Central memory CD8-positive, alpha-beta T cell (primary cell): ENCODE results near the gene CCNA2.

ENCODE experiments used
- ATAC-seq: fragments of 150-1000 bp; cut with Tn5 transposase; replicated peaks from 2 replicates; pipeline ENCODE4 v1.10.0; 2022; ENCODE audit warnings: mild to moderate bottlenecking, moderate FRiP score, moderate number of reproducible peaks; ENCODE audit not compliant: poor library complexity, severe bottlenecking; ENCODE audit errors: extremely low read depth
- DNase-seq, 2 donors: peaks; one replicate each; pipeline ENCODE4 v3.0.0; 2021; ENCODE audit warnings: low spot score in 2 of 2
- H3K27ac Mint-ChIP-seq: one replicate; pipeline ENCODE4 v1.8.0; 2022; ENCODE audit warnings: low read depth, mild to moderate bottlenecking, moderate library complexity, mixed read lengths
- H3K27me3 Mint-ChIP-seq: one replicate; pipeline ENCODE4 v1.8.0; 2022; ENCODE audit warnings: mixed read lengths
- H3K36me3 Mint-ChIP-seq: one replicate; pipeline ENCODE4 v1.8.0; 2022; ENCODE audit warnings: mild to moderate bottlenecking, moderate library complexity, mixed read lengths; ENCODE audit not compliant: insufficient read depth
- H3K4me1 Mint-ChIP-seq: one replicate; pipeline ENCODE4 v1.8.0; 2022; ENCODE audit warnings: mixed read lengths
- H3K4me3 Mint-ChIP-seq: one replicate; pipeline ENCODE4 v1.8.0; 2022; ENCODE audit warnings: mild to moderate bottlenecking, moderate library complexity, mixed read lengths
- H3K9me3 Mint-ChIP-seq: one replicate; pipeline ENCODE4 v1.8.0; 2022; ENCODE audit warnings: mixed read lengths

CCNA2 gene

DNA sequence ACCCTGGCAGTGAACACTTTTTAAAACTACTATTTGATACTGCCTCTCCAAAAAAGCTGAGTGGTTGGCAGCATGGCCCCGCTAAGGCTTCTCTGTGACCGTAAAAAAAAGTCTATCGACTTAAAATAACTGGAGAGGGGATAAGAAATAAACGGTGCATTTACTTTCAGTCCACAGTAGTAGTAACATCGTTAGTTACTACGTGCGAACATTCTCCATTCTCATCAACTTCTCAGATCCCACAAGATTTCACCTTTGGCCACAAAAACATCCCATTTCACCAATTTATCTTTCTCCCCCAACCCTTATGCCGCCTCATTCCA lies 23.1 kb downstream of the CCNA2 start:
- H3K9me3 Mint-ChIP-seq, result no peaks in the 10 kb centered on the region
- ATAC-seq (peak; percentile 53), DNase-seq (no peak)
- H3K4me3 Mint-ChIP-seq, result peak overlapping the region; percentile 87
- peaks cover 51% of the 10 kb centered on the region for H3K4me1 Mint-ChIP-seq
- H3K27me3 Mint-ChIP-seq, result no peaks in the 10 kb centered on the region
- H3K27ac Mint-ChIP-seq, result peak overlapping the region; percentile 95
- peaks cover 33% of the 10 kb centered on the region for H3K36me3 Mint-ChIP-seq

DNA sequence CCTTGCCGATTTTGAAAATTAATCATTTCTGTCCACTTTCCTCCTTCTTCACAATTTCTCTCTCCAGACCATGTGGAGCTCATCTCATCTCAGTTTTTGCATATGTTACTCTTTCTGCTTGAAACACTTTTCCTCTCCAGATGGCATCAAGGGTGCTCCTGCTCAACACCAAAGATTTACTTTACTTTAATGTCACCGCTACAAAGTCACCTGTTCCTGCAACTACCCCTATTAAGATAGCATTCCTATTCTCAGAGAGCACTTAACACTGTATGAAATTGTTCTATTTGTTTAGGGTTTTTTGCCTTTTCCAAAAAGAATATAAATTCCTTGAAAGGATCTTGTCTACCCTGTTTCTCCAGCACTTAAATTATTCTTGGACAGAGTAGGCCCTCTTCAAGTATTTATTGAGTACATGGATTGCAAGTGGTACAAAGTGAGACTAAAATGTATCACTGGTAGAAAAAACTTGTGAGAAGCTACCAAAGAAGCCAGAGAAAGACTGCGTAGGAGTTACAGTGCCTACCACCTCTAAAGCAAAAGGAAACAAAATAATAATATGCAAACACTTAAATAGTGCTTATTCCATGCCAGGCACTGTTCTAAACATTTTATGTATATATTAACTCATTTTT lies 23.7 kb downstream of the CCNA2 start:
- H3K9me3 Mint-ChIP-seq, result no peaks in the 10 kb centered on the region

DNA sequence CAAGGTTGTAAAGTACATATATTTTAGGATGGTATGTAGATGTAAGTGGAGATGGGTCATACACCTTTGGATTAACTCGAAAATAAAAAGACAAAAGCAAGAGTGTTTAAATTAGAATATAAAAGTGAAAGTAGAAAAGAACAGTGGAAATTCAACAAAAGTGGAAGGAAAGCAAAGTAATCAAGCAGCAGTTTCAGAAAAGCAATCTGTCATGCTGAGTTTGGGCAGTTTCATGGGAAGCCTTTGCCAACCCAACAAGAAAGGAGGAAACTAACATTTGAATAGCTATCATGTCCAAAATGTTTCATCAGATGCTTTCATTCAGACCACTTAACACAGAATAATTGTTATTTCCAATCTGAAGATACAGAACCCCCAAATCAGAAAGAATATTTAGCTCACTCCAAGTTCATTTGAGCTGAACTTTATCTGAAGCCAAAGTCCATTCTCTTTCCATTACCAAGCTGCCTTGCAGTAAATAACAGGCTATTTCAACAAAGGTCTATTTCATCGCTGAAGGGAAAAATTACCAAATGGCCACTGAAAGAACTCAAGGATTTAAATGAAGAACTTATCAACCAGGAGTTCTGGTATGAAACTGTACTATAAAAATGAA lies 24.4 kb downstream of the CCNA2 start:
- DNase-seq (no peak), ATAC-seq (no peak)
- no peaks in the 10 kb centered on the region for H3K9me3 Mint-ChIP-seq
- H3K4me1 Mint-ChIP-seq, result peaks cover 50% of the 10 kb centered on the region
- H3K27ac Mint-ChIP-seq, result peak overlapping the region; percentile 95
- peak overlapping the region; percentile 87 for H3K4me3 Mint-ChIP-seq
- no peaks in the 10 kb centered on the region for H3K27me3 Mint-ChIP-seq
- H3K36me3 Mint-ChIP-seq, result peaks cover 26% of the 10 kb centered on the region

More for the DNA sequence above, 23.7 kb downstream of the CCNA2 start:
- DNase-seq, result no peak
- Mint-ChIP-seq H3K27me3 (no peaks in the 10 kb centered on the region), H3K36me3 (peaks cover 28% of the 10 kb centered on the region), H3K4me3 (peak overlapping the region; percentile 87), H3K4me1 (peaks cover 50% of the 10 kb centered on the region), H3K27ac (peak overlapping the region; percentile 95)
- no peak for ATAC-seq

DNA sequence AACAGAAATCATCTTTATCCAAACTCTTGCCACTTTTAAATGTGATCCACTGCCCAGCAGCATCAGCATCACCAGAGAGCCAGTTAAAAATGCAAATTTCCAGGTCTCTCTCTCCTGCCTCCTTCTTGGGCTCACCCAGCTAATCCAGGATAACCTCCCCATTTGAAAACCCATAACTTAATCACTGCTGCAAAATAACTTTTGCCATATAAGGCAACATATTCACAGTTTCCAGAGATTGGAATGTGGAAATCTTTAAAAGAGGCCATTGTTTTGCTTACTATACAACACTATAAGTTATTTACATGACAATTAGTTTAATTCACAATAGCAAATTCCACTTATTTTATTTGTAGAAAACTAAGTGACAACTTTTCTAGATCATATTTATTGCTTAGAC lies 27.4 kb downstream of the CCNA2 start:
- peak overlapping the region; percentile 33 for H3K27ac Mint-ChIP-seq
- H3K4me3 Mint-ChIP-seq, result no peak overlapping the region
- H3K36me3 Mint-ChIP-seq, result peaks cover 7% of the 10 kb centered on the region

DNA sequence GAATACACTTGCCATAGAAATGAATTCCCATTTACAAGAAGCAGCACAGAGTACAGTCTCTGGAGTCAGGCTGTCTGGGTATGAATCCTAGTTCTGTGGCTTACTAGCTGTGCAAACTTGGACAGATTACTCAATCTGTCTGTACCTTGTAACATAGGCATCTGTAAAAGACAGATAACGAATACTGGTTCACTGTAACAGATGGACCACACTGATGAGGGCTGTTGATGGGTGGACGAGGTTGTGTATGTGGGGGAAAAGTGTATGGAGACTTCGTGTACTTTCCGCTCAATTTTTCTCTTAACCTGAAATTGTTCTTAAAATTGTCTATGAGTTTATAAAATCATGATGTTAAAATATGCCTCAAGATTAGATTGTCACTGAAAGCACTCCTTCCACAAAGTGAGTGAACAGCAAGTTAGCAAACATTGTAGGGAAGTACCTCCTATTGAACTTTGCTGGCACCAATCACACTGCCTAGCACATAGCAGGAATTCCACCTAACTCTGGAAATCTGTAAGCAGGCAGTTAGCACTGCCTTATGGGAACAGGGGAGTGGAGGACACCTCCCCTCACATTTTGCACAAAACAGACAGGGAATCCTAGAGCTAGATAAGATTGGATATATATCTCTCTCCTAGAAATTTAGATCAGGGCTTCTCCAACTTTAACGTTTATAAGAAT lies 29.0 kb downstream of the CCNA2 start:
- H3K27ac Mint-ChIP-seq, result no peak overlapping the region
- no peaks in the 10 kb centered on the region for H3K36me3 Mint-ChIP-seq
- H3K4me3 Mint-ChIP-seq, result no peak overlapping the region
- no peaks in the 10 kb centered on the region for H3K9me3 Mint-ChIP-seq
- H3K4me1 Mint-ChIP-seq, result peaks cover 19% of the 10 kb centered on the region
- DNase-seq, result no peak
- ATAC-seq, result no peak
- peaks cover 11% of the 10 kb centered on the region for H3K27me3 Mint-ChIP-seq

More for the DNA sequence above, 27.4 kb downstream of the CCNA2 start:
- no peaks in the 10 kb centered on the region for H3K9me3 Mint-ChIP-seq
- H3K4me1 Mint-ChIP-seq, result peaks cover 36% of the 10 kb centered on the region
- no peaks in the 10 kb centered on the region for H3K27me3 Mint-ChIP-seq
- ATAC-seq, result no peak
- no peak for DNase-seq

DNA sequence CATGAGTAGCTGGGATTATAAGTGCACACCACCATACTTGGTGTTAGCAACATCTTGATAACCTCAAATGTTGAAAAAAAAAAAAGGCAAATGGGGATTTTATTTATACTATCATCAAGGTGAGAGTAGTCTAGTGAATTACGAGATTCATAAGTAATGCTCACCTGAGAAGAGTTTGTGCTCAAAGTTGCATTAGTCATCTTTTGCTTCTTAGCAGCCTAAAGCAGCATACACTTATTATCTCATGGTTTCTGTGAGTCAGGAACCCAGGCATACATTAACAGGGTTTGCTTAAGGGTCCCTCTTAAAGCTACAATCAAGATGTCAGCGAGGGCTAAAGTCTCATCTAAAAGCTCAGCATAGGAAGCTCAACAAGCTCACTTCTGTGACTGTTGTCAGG lies 30.7 kb downstream of the CCNA2 start:
- ATAC-seq (no peak), DNase-seq (no peak)
- H3K9me3 Mint-ChIP-seq, result no peaks in the 10 kb centered on the region
- peaks cover 27% of the 10 kb centered on the region for H3K27me3 Mint-ChIP-seq
- H3K36me3 Mint-ChIP-seq, result no peaks in the 10 kb centered on the region
- H3K27ac Mint-ChIP-seq, result no peak overlapping the region
- no peak overlapping the region for H3K4me3 Mint-ChIP-seq
- H3K4me1 Mint-ChIP-seq, result peaks cover 12% of the 10 kb centered on the region

DNA sequence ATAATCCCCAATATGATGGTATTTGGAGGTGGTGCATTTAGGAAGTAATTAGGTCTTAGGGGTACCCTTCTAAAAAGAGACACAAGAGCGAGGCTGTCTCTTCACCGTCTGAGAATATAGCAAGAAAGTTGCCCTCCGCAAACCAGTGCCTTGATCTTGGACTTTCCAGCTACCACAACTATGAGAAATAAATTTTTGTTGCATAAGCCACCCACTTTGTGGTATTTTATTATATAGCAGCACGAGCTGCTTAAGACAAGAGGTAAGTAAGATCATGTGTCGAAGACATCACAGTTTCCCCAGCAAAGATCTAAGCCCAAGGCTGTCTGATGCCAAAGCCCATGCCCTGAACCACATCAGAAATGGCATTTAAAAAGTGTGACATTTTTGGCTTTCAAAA lies 32.2 kb downstream of the CCNA2 start:
- Mint-ChIP-seq H3K36me3 (no peaks in the 10 kb centered on the region), H3K27me3 (peaks cover 38% of the 10 kb centered on the region), H3K4me1 (peaks cover 12% of the 10 kb centered on the region), H3K4me3 (no peak overlapping the region), H3K9me3 (no peaks in the 10 kb centered on the region), H3K27ac (no peak overlapping the region)
- ATAC-seq (no peak), DNase-seq (no peak)

DNA sequence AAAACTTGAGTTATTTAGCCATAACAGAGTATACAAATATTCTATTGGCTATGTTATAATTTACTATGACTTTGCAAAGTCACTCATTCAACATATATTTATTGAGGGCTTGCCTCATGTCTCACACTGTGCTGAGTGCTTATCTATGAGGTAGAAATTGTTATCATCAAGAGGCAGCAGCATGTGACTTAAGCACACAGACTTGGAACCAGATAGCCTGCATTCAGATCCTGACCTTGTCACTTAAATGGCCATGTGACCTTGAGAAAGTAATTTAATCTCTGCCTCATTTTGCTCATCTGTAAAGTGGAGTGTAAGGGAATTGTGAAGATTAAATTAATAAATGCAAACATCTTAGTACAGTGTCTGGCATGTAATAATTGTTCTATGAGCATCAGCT lies 32.7 kb downstream of the CCNA2 start:
- DNase-seq (no peak), ATAC-seq (no peak)
- Mint-ChIP-seq H3K4me3 (no peak overlapping the region), H3K4me1 (peaks cover 8% of the 10 kb centered on the region), H3K27ac (no peak overlapping the region), H3K27me3 (peaks cover 39% of the 10 kb centered on the region), H3K9me3 (no peaks in the 10 kb centered on the region), H3K36me3 (no peaks in the 10 kb centered on the region)

DNA sequence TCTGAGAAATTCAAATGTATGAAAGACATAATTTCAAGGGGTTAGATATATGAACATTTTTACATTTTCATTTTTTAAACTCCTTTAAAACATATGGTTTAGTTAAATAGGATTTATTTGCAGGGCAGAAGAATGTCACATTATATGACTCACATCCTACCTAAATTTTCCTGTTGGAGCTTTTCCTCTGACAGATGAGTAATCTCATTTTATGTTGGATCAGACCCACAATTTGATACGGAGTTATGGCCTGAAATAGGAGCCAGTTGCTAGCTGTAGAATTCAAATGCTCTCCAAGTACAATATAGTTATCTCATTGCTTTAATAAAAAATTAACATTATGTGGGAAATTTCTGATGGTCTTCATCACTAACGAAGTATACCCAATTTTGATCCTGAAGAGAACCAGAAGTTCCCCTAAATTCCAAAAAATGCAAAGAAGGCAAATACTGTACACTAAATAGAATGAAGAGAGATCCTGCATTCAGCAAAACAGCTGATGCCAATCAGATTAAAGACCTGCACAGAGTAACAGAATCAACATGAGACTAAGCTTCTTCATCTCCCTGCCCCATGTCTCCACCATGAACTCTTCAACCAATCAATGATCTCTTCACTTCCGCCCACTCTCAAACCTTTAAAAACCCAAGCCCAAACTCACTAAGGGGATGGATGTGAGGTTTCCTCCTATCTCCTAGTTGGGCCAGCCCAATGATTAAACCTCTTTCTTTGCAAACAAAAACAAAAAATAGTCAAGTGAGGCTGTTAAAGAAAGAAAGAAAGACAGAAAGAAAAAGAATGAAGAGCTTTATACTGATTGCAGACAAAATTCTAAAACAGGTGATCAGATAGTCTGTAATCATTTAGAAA lies 33.5 kb downstream of the CCNA2 start:
- Mint-ChIP-seq H3K9me3 (no peaks in the 10 kb centered on the region), H3K27ac (no peak overlapping the region), H3K27me3 (peaks cover 46% of the 10 kb centered on the region), H3K36me3 (no peaks in the 10 kb centered on the region), H3K4me3 (no peak overlapping the region), H3K4me1 (peaks cover under 1% of the 10 kb centered on the region)
- ATAC-seq (no peak), DNase-seq (no peak)

DNA sequence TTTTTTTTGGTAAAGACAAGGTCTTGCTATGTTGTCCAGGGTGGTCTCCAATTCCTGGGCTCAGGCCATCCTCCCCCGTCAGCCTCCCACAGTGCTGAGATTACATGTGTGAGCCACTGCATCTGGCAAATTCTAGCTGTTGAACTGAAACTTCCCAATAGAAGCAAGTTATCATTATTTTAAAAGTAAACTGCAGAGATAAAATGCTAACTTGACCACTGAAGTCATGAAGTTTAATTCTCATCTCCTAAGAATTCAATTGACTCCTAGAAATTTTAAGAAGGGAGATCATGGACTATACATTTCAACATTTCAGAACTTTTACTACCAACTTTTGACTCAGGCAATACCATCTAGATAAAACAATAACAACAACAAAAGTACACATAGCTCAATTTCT lies 34.2 kb downstream of the CCNA2 start:
- no peaks in the 10 kb centered on the region for H3K36me3 Mint-ChIP-seq
- DNase-seq, result no peak
- H3K4me1 Mint-ChIP-seq, result no peaks in the 10 kb centered on the region
- no peak overlapping the region for H3K4me3 Mint-ChIP-seq
- ATAC-seq, result no peak
- no peak overlapping the region for H3K27ac Mint-ChIP-seq
- H3K27me3 Mint-ChIP-seq, result peaks cover 49% of the 10 kb centered on the region
- H3K9me3 Mint-ChIP-seq, result no peaks in the 10 kb centered on the region

DNA sequence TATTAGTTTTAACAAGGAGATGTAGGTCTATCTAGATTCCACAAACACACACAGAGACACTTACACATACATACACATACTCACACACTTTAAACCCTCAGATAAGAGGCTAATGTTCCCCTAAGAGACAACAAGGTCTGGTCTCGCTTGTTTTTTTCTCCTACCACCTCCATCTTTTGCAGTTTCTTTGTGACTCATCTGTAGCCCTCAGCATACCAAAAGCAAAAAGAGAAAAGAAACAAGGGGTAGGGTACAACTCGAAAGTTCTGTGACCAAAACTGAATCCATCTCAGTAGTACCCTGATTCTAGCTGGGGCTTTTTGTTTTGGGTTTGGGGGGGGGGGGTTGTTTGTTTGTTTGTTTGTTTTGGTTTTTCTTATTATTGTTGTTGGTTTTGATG lies 34.8 kb downstream of the CCNA2 start:
- ATAC-seq, result no peak

DNA sequence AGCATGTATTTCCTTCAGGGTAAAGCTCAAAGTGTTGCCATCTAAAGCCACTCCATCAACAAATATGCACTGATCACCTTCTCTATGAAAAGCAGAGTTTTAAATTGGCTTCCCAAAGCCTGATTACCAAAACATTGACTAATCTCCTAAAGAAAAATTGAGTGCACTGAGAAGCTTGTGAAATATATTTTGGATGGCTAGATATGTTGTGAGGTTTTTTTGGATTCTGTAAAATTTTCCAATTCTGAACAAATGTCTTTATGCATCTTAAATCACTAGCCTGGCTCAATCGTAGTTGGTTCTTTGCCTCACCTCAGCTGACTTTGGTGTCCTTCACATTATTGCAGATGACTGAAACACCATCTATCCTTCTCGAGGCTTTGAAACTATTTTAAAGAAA lies 37.5 kb downstream of the CCNA2 start:
- Mint-ChIP-seq H3K9me3 (no peaks in the 10 kb centered on the region), H3K27ac (no peak overlapping the region), H3K36me3 (no peaks in the 10 kb centered on the region), H3K4me3 (no peak overlapping the region), H3K4me1 (no peaks in the 10 kb centered on the region), H3K27me3 (peaks cover 57% of the 10 kb centered on the region)
- DNase-seq, result no peak
- no peak for ATAC-seq

More for the DNA sequence above, 34.8 kb downstream of the CCNA2 start:
- no peaks in the 10 kb centered on the region for H3K36me3 Mint-ChIP-seq
- no peak for DNase-seq
- no peaks in the 10 kb centered on the region for H3K9me3 Mint-ChIP-seq
- no peak overlapping the region for H3K27ac Mint-ChIP-seq
- no peak overlapping the region for H3K4me3 Mint-ChIP-seq
- no peaks in the 10 kb centered on the region for H3K4me1 Mint-ChIP-seq
- peaks cover 49% of the 10 kb centered on the region for H3K27me3 Mint-ChIP-seq
